ENCODE measurements around the gene EIF4E3.

EIF4E3 gene

GRCh38 chr3:71684046-71684756 is 41.0 kb downstream of the EIF4E3 start:
- H3K4me3 ChIP-seq (replicated peaks; ENCODE audit: insufficient read depth, low read length): no peak overlapping the region
- no peaks in the 10 kb centered on the region for H3K27me3 ChIP-seq (ENCODE audit: insufficient read depth, poor library complexity, severe bottlenecking)
- no peak for DNase-seq (ENCODE audit: low read depth in 1 of 2, low spot score in 1 of 2)
- H3K27ac ChIP-seq (replicated peaks): no peak overlapping the region
- TF ChIP-seq POLR2AphosphoS5 (IDR thresholded peaks at IDR 0.05; ENCODE audit: low read depth): no peak
- no peak for TF ChIP-seq CTCF (IDR thresholded peaks at IDR 0.05; ENCODE audit: insufficient read depth, low read length)

- peak overlapping the region; percentile 9; the same call in 1 of the 2 replicates for H3K4me3 ChIP-seq (replicated peaks; ENCODE audit: insufficient read depth, low read length)
- peak; percentile 69 to 81 for DNase-seq (ENCODE audit: low read depth in 1 of 2, low spot score in 1 of 2)
These were observed 44.0 kb downstream of the EIF4E3 start for GRCh38 chr3:71681224-71681668.

DNA sequence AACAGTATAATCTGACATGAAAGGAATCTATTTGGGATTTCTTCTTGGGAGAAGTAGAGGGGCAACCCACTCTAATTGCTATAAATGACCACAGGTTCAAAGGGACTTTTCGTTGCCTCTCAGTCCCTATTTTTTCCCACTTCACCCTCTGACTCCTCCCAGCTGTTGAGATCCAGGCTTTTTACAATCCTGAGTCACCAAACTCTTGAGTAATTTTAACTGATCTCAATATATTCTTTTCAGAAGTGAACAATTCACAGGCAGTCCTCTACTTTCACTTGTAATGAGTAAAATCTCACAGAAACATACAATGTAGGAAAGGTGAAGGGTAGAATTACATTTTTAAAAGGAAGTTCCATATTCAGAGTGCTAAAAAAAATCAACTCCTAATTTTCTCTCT is 44.6 kb downstream of the EIF4E3 start:
- Histone ChIP-seq H3K27ac (replicated peaks) (no peak overlapping the region), H3K4me3 (replicated peaks; ENCODE audit: insufficient read depth, low read length) (no peak overlapping the region), H3K27me3 (ENCODE audit: insufficient read depth, poor library complexity, severe bottlenecking) (no peaks in the 10 kb centered on the region)
- no peak for TF ChIP-seq CTCF (IDR thresholded peaks at IDR 0.05; ENCODE audit: insufficient read depth, low read length)
- no peak for TF ChIP-seq SPI1 (IDR thresholded peaks at IDR 0.05; ENCODE audit: borderline replicate concordance, low read depth)
- no peak for TF ChIP-seq POLR2AphosphoS5 (IDR thresholded peaks at IDR 0.05; ENCODE audit: low read depth)
- TF ChIP-seq GABPA (IDR thresholded peaks at IDR 0.05; ENCODE audit: low read depth): no peak
- no peak for TF ChIP-seq REST (IDR thresholded peaks at IDR 0.05; ENCODE audit: insufficient replicate concordance, low read depth)
- DNase-seq (ENCODE audit: low read depth in 1 of 2, low spot score in 1 of 2): peak in 1 of 2 experiments; percentile 22

More at GRCh38 chr3:71681224-71681668, 44.0 kb downstream of the EIF4E3 start:
- TF ChIP-seq REST (IDR thresholded peaks at IDR 0.05; ENCODE audit: insufficient replicate concordance, low read depth) (no peak), SPI1 (IDR thresholded peaks at IDR 0.05; ENCODE audit: borderline replicate concordance, low read depth) (peak; percentile 75), POLR2AphosphoS5 (IDR thresholded peaks at IDR 0.05; ENCODE audit: low read depth) (no peak), GABPA (IDR thresholded peaks at IDR 0.05; ENCODE audit: low read depth) (peak; percentile 41; the same call in 1 of the 2 replicates), CTCF (IDR thresholded peaks at IDR 0.05; ENCODE audit: insufficient read depth, low read length) (peak; percentile 86)
- Histone ChIP-seq H3K27ac (replicated peaks) (no peak overlapping the region), H3K27me3 (ENCODE audit: insufficient read depth, poor library complexity, severe bottlenecking) (no peaks in the 10 kb centered on the region)
